K562 (cell line): Measurements from ENCODE around the gene FBLIM1. TPM values are rescaled to one million over a fixed set of nuclear protein-coding genes. Genes with fewer than 3 reads are reported as not detected.

Experiments used
- CHAMP1 ChIP-seq: fragments of 450-650 bp; IDR thresholded peaks from 2 replicates; pipeline ENCODE4 v1.6.1; 2016; ENCODE audit warnings: mild to moderate bottlenecking
- CREB5 ChIP-seq: fragments of 250-450 bp; sonication (Bioruptor Pico); IDR thresholded peaks from 2 replicates; pipeline ENCODE4 v1.5.0; 2020; ENCODE audit warnings: mild to moderate bottlenecking
- E4F1 ChIP-seq: fragments of 250-450 bp; sonication (Bioruptor Pico); IDR thresholded peaks from 2 replicates; pipeline ENCODE4 v1.5.0; 2021; ENCODE audit warnings: mild to moderate bottlenecking, borderline replicate concordance
- GATAD2B ChIP-seq: fragments of 450-650 bp; IDR thresholded peaks from 2 replicates; pipeline ENCODE4 v1.6.1; 2017; ENCODE audit warnings: mild to moderate bottlenecking, borderline replicate concordance
- GTF2E2 ChIP-seq: fragments of 200-800 bp; sonication (Bioruptor generic); IDR thresholded peaks from 2 replicates; pipeline ENCODE4 v1.6.1; 2016; ENCODE audit warnings: missing genetic modification characterization, missing compliant biosample characterization
- HIVEP1 ChIP-seq: fragments of 250-450 bp; sonication (Bioruptor Pico); IDR thresholded peaks from 2 replicates; pipeline ENCODE4 v1.4.0; 2020; ENCODE audit warnings: mild to moderate bottlenecking
- KDM2B ChIP-seq: fragments of 250-450 bp; sonication (Bioruptor Pico); IDR thresholded peaks from 2 replicates; pipeline ENCODE4 v1.8.0; 2021; ENCODE audit warnings: mild to moderate bottlenecking, moderate library complexity
- MAZ ChIP-seq, 2 experiments: fragments of 450-650 bp in 1 of 2; sonication (generic) in 1 of 2; formaldehyde crosslinking; IDR thresholded peaks in 1 of 2; conservative IDR thresholded peaks in 1 of 2; 2 replicates each; pipeline versions ENCODE4 v1.4.0 to v1.5.0; 2020; ENCODE audit warnings: mild to moderate bottlenecking in 1 of 2, missing genetic modification reagents in 1 of 2
- PML ChIP-seq: IDR thresholded peaks from 2 replicates; pipeline ENCODE4 v1.6.1; 2012; ENCODE audit warnings: low read length, inconsistent platforms
- PTBP1 ChIP-seq: fragments of 200-400 bp; formaldehyde crosslinking; IDR thresholded peaks from 2 replicates; pipeline ENCODE4 v1.6.1; 2017; ENCODE audit warnings: low read depth, low read length
- SRSF1 ChIP-seq: fragments of 200-400 bp; formaldehyde crosslinking; IDR thresholded peaks from 2 replicates; pipeline ENCODE4 v1.6.1; 2017; ENCODE audit warnings: mild to moderate bottlenecking, low read depth, low read length, moderate library complexity
- TBL1XR1 ChIP-seq, 2 experiments: IDR thresholded peaks; 2 replicates each; pipeline ENCODE4 v1.6.1; 2012; ENCODE audit warnings: improper control_type of control experiment in 2 of 2, low read length in 2 of 2, mild to moderate bottlenecking in 1 of 2
- XRCC5 ChIP-seq: fragments of 200-400 bp; formaldehyde crosslinking; IDR thresholded peaks from 2 replicates; pipeline ENCODE4 v1.6.1; 2017; ENCODE audit warnings: low read depth, mild to moderate bottlenecking, low read length
- ZBTB7A ChIP-seq: IDR thresholded peaks from 2 replicates; pipeline ENCODE4 v1.6.1; 2011; ENCODE audit warnings: low read depth, mild to moderate bottlenecking, low read length, moderate library complexity, borderline replicate concordance; ENCODE audit not compliant: control insufficient read depth
- ZC3H11A ChIP-seq: IDR thresholded peaks from 2 replicates; pipeline ENCODE4 v1.6.1; 2012; ENCODE audit warnings: low read depth, low read length, improper control_type of control experiment
- ZFP30 ChIP-seq: fragments of 250-450 bp; sonication (Bioruptor Pico); IDR thresholded peaks from 2 replicates; pipeline ENCODE4 v1.8.0; 2022; ENCODE audit warnings: moderate library complexity, mild to moderate bottlenecking, inconsistent platforms, borderline replicate concordance
- ZNF280A ChIP-seq: fragments of 450-650 bp; IDR thresholded peaks from 2 replicates; pipeline ENCODE4 v1.6.1; 2018; ENCODE audit warnings: mild to moderate bottlenecking, low read depth; ENCODE audit not compliant: partially characterized antibody
- ZNF41 ChIP-seq: fragments of 250-450 bp; sonication (Bioruptor Pico); conservative IDR thresholded peaks from 2 replicates; pipeline ENCODE4 v1.4.0; 2020; ENCODE audit warnings: mild to moderate bottlenecking
- ZNF696 ChIP-seq: fragments of 250-450 bp; sonication (Bioruptor Pico); conservative IDR thresholded peaks from 2 replicates; pipeline ENCODE4 v1.4.0; 2020; ENCODE audit warnings: mild to moderate bottlenecking, moderate library complexity
- polyA plus RNA-seq, 8 experiments: library from polyadenylated mRNA; depleted of rRNA in 4 of 8; stranded (reverse) in 5 of 8; unstranded in 3 of 8; fragments of >200 nt; fragmentation: Nextera tagmentation in 2 of 8; fragmentation: Illumina TruSeq in 1 of 8; extraction: Ambion mirVana in 2 of 8; extraction: Trizol in 1 of 8; gene quantifications; 2 replicates each; pipeline versions ENCODE4 v1.2.1 to v1.2.3, GENCODE V29; 2011 to 2014; ENCODE audit warnings: inconsistent platforms in 1 of 8, missing spikeins in 1 of 8
- total RNA-seq, 7 experiments: library from RNA; depleted of rRNA in 6 of 7; stranded (reverse); fragments of >200 nt in 6 of 7; fragmentation: Illumina TruSeq in 2 of 7; extraction: Trizol in 2 of 7; gene quantifications; 2 replicates each; pipeline versions ENCODE4 v1.2.1 to v1.2.3, GENCODE V29; 2011 to 2021; ENCODE audit warnings: low replicate concordance in 1 of 7

The FBLIM1 gene
- total and polyA plus RNA-seq, 9 of the 15 experiments (the other 6 are each of a cell fraction or from before 2014, with no cell fraction given): 0.14 to 0.24 TPM; not detected in 7

- TF ChIP-seq CREB5 (CRISPR knock-in tag) (no peak), GATAD2B (no peak), ZC3H11A (no peak), E4F1 (no peak), MAZ (CRISPR knock-in tag; conservative IDR thresholded peaks at IDR 0.05 in 1 of 2, IDR thresholded peaks at IDR 0.05 in 1 of 2) (peak in 1 of 2 experiments; percentile 17; a peak in 1 of 4 replicates), TBL1XR1 (IDR thresholded peaks at IDR 0.05; ENCODE audit: low read length in 2 of 2) (no peak), ZNF41 (CRISPR knock-in tag) (no peak), KDM2B (no peak), XRCC5 (no peak), CHAMP1 (no peak), PTBP1 (no peak), ZBTB7A (no peak), HIVEP1 (CRISPR knock-in tag) (no peak), PML (no peak; the same call in 1 of the 2 replicates), ZNF696 (no peak), SRSF1 (no peak), ZFP30 (CRISPR knock-in tag) (no peak), GTF2E2 (tag) (no peak), ZNF280A (no peak)
These were observed 74.6 kb downstream of the FBLIM1 start (continued) for GRCh38 chr1:15833069-15833679.
